Measurements from ENCODE around the gene ACTG2.

The ACTG2 gene

GRCh38 chr2:73963385-73964120, 70.7 kb downstream of the ACTG2 start:
- DNase-seq (ENCODE audit: low read depth in 1 of 2, low spot score in 1 of 2), result peak in 1 of 2 donors; percentile 30

- no peak for DNase-seq (ENCODE audit: low read depth in 1 of 2, low spot score in 1 of 2)
Measured at GRCh38 chr2:73964223-73964622, 71.4 kb downstream of the ACTG2 start.

- no peak for DNase-seq (ENCODE audit: low read depth in 1 of 2, low spot score in 1 of 2)
Measured at GRCh38 chr2:73965053-73965452, 72.2 kb downstream of the ACTG2 start.

GRCh38 chr2:73968357-73968937, 75.6 kb downstream of the ACTG2 start:
- no peak for DNase-seq (ENCODE audit: low read depth in 1 of 2, low spot score in 1 of 2)

GRCh38 chr2:73969356-73969755, 76.5 kb downstream of the ACTG2 start:
- no peak for DNase-seq (ENCODE audit: low read depth in 1 of 2, low spot score in 1 of 2)

Measured in activated CD4-positive, alpha-beta T cell treated with anti-CD3 and anti-CD28 coated beads, Interleukin-2, amount 50 U/mL, for 24 hours (primary cell).